ENCODE measurements around the gene CCDC30.

CCDC30 gene

DNA sequence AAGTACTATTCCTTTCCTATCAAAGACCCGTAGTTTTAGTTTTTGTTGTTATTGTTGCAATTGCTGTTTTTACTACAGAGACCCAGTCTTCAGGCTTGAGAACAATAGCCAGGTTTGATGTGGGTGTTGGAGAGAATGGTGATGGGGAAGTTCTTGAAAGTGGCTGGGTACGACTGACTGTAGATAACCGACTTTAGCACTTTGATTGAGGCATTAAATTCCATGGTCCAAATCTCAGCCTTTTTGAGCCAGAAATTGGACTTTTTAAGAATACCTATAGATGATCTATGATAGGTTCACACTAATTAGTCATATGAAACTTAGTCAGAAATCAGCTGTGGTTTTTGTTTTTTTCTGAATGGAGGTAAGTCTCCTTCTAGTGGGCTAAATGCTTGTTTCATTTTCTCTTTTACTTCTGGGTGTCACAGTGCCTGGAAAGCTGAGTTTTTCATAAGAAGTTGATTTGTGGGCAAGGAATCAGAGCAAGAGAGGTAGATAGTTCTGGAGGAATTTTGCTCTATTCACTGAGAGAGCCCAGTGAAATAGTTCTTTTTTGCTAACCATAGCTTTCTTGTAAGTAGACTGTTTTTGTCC lies 197.9 kb downstream of the CCDC30 start:
- peaks cover 14 to 16% of the 10 kb centered on the region in 2 donors for H3K4me1 ChIP-seq (ENCODE audit: control insufficient read depth in 2 of 2, insufficient read depth in 2 of 2, low read length in 2 of 2)
- H3K9ac ChIP-seq (ENCODE audit: low read depth in 1 of 2, low read length in 2 of 2) = no peak overlapping the region
- no peaks in the 10 kb centered on the region for H3K9me3 ChIP-seq (ENCODE audit: control insufficient read depth in 2 of 2, low read length in 2 of 2)
- no peaks in the 10 kb centered on the region for H3K27me3 ChIP-seq (ENCODE audit: control insufficient read depth in 2 of 2, insufficient read depth in 2 of 2, low read length in 2 of 2)
- H3K27ac ChIP-seq (ENCODE audit: low read depth in 2 of 2, low read length in 2 of 2) = no peak overlapping the region
- no peak overlapping the region for H3K4me3 ChIP-seq (ENCODE audit: low read length in 2 of 2)
- H3K36me3 ChIP-seq (ENCODE audit: control insufficient read depth in 2 of 2, insufficient read depth in 2 of 2, low read length in 2 of 2) = peaks cover 29 to 30% of the 10 kb centered on the region in 2 donors

DNA sequence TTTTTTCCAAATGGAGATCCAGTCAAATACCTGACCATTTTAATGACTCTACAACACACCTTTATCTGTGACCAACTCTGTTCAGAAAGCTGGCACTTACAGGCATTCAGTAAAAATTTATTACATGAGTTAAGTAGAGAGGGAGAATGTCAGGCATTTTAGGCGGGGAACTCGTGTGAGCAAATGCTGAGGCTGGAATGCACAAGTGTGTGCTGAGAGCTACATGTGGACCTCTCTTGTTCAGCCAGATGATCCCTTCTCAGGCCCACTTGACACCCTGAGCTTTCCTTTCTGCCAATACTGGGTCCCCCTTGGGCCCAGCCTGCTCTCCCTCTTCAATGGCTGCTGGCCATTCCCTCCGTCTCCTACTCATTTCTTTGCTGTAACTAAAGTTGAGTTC lies 206.8 kb downstream of the CCDC30 start:
- H3K9me3 ChIP-seq (ENCODE audit: control insufficient read depth in 2 of 2, low read length in 2 of 2) = no peaks in the 10 kb centered on the region
- H3K4me1 ChIP-seq (ENCODE audit: control insufficient read depth in 2 of 2, insufficient read depth in 2 of 2, low read length in 2 of 2) = no peaks in the 10 kb centered on the region
- no peaks in the 10 kb centered on the region for H3K27me3 ChIP-seq (ENCODE audit: control insufficient read depth in 2 of 2, insufficient read depth in 2 of 2, low read length in 2 of 2)
- no peak overlapping the region for H3K9ac ChIP-seq (ENCODE audit: low read depth in 1 of 2, low read length in 2 of 2)
- H3K36me3 ChIP-seq (ENCODE audit: control insufficient read depth in 2 of 2, insufficient read depth in 2 of 2, low read length in 2 of 2) = peaks cover 39 to 53% of the 10 kb centered on the region in 2 donors
- H3K27ac ChIP-seq (ENCODE audit: low read depth in 2 of 2, low read length in 2 of 2) = no peak overlapping the region
- no peak overlapping the region for H3K4me3 ChIP-seq (ENCODE audit: low read length in 2 of 2)

DNA sequence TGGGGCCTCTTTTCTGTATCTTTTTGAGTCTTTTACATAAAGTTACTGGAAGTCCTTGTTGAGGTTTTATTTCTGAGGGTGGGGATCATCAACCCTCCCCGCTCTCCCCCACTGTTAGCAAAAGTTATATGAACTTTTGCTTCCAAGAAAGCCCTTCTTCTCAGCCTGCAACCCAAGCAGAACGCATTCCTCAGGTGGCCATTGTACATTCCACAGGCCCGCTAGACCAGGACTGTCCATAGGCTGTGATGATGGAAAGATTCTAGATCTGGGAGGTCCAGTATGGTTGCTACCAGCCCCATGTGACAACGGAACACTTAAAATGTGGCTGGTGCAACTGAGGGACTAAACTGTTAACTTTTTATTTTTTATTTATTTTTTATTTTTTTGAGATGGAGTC lies 207.3 kb downstream of the CCDC30 start:
- Histone ChIP-seq H3K4me3 (ENCODE audit: low read length in 2 of 2) (no peak overlapping the region), H3K27ac (ENCODE audit: low read depth in 2 of 2, low read length in 2 of 2) (no peak overlapping the region), H3K4me1 (ENCODE audit: control insufficient read depth in 2 of 2, insufficient read depth in 2 of 2, low read length in 2 of 2) (no peaks in the 10 kb centered on the region), H3K9ac (ENCODE audit: low read depth in 1 of 2, low read length in 2 of 2) (no peak overlapping the region), H3K27me3 (ENCODE audit: control insufficient read depth in 2 of 2, insufficient read depth in 2 of 2, low read length in 2 of 2) (no peaks in the 10 kb centered on the region), H3K9me3 (ENCODE audit: control insufficient read depth in 2 of 2, low read length in 2 of 2) (no peaks in the 10 kb centered on the region), H3K36me3 (ENCODE audit: control insufficient read depth in 2 of 2, insufficient read depth in 2 of 2, low read length in 2 of 2) (peaks cover 42 to 54% of the 10 kb centered on the region in 2 donors)

DNA sequence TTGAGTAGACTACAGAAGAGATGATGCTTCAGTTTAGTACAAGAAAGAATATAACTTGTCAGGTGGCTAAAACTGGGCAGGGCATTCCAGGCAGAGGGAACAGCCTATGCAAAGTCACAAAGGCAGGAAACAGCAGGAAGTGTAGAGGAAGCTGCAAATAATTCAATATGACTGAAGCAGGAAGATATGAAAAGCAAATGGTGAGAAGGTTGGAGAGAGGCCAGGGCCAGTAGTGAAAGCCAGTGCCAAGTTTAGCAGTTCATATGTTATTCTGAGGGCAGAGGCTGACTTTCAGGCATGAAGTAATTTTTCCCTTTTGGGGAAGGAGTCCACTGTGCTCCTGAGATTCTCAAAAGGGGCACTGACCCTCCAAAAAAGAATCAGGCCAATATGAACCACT lies 211.1 kb downstream of the CCDC30 start:
- Histone ChIP-seq H3K36me3 (ENCODE audit: control insufficient read depth in 2 of 2, insufficient read depth in 2 of 2, low read length in 2 of 2) (peaks cover 23 to 28% of the 10 kb centered on the region in 2 donors), H3K9ac (ENCODE audit: low read depth in 1 of 2, low read length in 2 of 2) (no peak overlapping the region), H3K27me3 (ENCODE audit: control insufficient read depth in 2 of 2, insufficient read depth in 2 of 2, low read length in 2 of 2) (no peaks in the 10 kb centered on the region), H3K4me1 (ENCODE audit: control insufficient read depth in 2 of 2, insufficient read depth in 2 of 2, low read length in 2 of 2) (no peaks in the 10 kb centered on the region), H3K9me3 (ENCODE audit: control insufficient read depth in 2 of 2, low read length in 2 of 2) (no peaks in the 10 kb centered on the region), H3K4me3 (ENCODE audit: low read length in 2 of 2) (no peak overlapping the region), H3K27ac (ENCODE audit: low read depth in 2 of 2, low read length in 2 of 2) (no peak overlapping the region)

DNA sequence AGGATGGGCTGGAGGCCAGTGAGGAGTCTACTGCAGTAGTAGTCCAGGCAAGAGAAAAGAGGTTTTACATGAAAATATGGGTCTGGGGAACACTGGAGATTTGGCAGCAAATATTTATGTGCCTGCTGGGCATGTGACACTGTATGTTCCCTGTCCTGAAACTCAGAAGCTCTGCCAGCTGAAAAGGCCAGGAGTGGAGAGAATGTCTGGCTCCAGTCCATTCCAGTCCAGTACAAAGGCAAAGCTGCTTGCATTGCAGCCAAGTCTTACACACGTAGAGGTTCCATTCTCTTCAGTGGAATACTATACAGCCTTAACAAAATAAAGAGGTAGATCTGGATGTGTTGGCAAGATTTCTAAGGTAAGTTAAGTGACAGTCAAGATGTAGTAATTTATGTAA lies 211.6 kb downstream of the CCDC30 start:
- H3K4me3 ChIP-seq (ENCODE audit: low read length in 2 of 2) = no peak overlapping the region
- H3K36me3 ChIP-seq (ENCODE audit: control insufficient read depth in 2 of 2, insufficient read depth in 2 of 2, low read length in 2 of 2) = peaks cover 21 to 28% of the 10 kb centered on the region in 2 donors
- H3K4me1 ChIP-seq (ENCODE audit: control insufficient read depth in 2 of 2, insufficient read depth in 2 of 2, low read length in 2 of 2) = no peaks in the 10 kb centered on the region
- no peaks in the 10 kb centered on the region for H3K9me3 ChIP-seq (ENCODE audit: control insufficient read depth in 2 of 2, low read length in 2 of 2)
- no peaks in the 10 kb centered on the region for H3K27me3 ChIP-seq (ENCODE audit: control insufficient read depth in 2 of 2, insufficient read depth in 2 of 2, low read length in 2 of 2)
- no peak overlapping the region for H3K9ac ChIP-seq (ENCODE audit: low read depth in 1 of 2, low read length in 2 of 2)
- no peak overlapping the region for H3K27ac ChIP-seq (ENCODE audit: low read depth in 2 of 2, low read length in 2 of 2)

DNA sequence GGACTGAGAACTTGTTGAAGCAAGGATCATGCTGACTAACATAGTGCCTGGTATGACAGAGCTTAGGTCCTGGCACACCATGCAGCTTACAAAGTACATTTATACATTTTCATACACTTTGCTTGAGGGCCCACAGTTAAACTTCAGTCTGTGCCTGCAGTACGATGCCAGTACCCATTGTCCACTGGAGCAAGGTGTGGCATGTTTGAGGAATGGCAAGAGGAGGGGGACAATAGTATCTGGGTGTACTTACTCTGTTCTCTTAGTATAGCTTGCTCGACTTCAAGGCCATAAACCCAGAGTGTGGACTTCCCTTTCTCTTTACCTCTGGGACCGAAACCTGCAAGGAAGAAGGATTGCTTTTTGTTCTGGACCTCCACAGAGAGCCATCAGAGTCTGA lies 212.4 kb downstream of the CCDC30 start:
- H3K4me3 ChIP-seq (ENCODE audit: low read length in 2 of 2) = no peak overlapping the region
- no peak overlapping the region for H3K9ac ChIP-seq (ENCODE audit: low read depth in 1 of 2, low read length in 2 of 2)
- no peak overlapping the region for H3K27ac ChIP-seq (ENCODE audit: low read depth in 2 of 2, low read length in 2 of 2)
- peaks cover 16 to 23% of the 10 kb centered on the region in 2 donors for H3K36me3 ChIP-seq (ENCODE audit: control insufficient read depth in 2 of 2, insufficient read depth in 2 of 2, low read length in 2 of 2)
- no peaks in the 10 kb centered on the region for H3K9me3 ChIP-seq (ENCODE audit: control insufficient read depth in 2 of 2, low read length in 2 of 2)
- H3K4me1 ChIP-seq (ENCODE audit: control insufficient read depth in 2 of 2, insufficient read depth in 2 of 2, low read length in 2 of 2) = no peaks in the 10 kb centered on the region
- H3K27me3 ChIP-seq (ENCODE audit: control insufficient read depth in 2 of 2, insufficient read depth in 2 of 2, low read length in 2 of 2) = no peaks in the 10 kb centered on the region

DNA sequence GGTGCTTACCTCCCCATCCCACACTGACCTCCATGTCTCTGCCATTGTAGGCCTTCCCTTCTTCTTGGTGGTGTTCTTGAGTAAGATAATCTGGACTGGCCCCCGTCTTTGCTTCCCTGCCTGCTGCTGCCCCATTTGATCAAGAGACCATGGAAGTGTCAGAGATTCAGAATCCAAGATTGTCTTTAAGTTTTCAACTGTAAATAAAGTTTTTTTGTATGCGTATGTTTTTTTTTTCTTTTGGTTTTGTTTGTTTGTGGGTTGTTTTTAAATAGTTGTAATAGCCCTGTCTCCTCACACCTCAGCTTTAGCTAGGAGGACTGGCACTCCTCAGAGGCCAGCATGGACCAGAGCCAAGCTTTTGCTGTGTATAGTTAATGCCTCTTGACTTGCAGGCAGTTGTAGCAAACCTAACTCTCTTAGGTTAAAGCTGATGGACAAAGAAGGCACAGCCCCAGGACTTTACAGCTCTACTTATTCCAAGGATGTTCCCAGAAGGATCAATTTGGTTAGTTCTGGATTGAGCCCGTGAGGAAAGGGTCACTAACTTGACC lies 213.5 kb downstream of the CCDC30 start:
- H3K9ac ChIP-seq (ENCODE audit: low read depth in 1 of 2, low read length in 2 of 2) = no peak overlapping the region
- no peaks in the 10 kb centered on the region for H3K27me3 ChIP-seq (ENCODE audit: control insufficient read depth in 2 of 2, insufficient read depth in 2 of 2, low read length in 2 of 2)
- H3K9me3 ChIP-seq (ENCODE audit: control insufficient read depth in 2 of 2, low read length in 2 of 2) = no peaks in the 10 kb centered on the region
- H3K4me1 ChIP-seq (ENCODE audit: control insufficient read depth in 2 of 2, insufficient read depth in 2 of 2, low read length in 2 of 2) = peaks cover 8% of the 10 kb centered on the region in 2 donors
- H3K4me3 ChIP-seq (ENCODE audit: low read length in 2 of 2) = no peak overlapping the region
- no peak overlapping the region for H3K27ac ChIP-seq (ENCODE audit: low read depth in 2 of 2, low read length in 2 of 2)
- peaks cover 16 to 23% of the 10 kb centered on the region in 2 donors for H3K36me3 ChIP-seq (ENCODE audit: control insufficient read depth in 2 of 2, insufficient read depth in 2 of 2, low read length in 2 of 2)

DNA sequence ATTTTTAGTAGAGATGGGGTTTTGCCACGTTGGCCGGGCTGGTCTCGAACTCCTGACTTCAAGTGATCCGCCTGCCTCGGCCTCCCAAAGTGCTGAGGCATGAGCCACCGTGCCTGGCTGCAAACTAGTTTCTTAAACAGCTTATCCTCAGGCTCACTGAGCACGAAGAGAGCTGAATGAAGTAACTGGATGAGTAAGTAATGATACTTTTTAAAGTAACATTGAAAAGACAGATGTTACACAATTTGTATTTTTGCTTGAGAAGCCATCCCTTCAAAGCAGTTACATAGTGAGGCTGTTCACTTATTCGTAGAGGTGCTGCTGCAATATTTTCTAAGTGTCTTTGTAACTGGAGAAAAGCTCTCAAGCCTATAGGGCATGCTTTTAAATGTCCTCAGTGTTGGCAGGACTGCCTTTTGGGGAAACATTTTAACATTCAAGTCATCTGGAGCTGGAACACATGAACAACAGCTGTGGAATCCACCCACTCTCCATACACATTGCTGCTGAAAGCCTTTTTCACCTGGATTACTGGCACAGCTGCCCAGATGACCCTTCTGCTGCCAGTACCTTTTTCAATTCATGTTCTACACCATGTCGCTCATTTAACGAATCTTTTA lies 216.4 kb downstream of the CCDC30 start:
- no peaks in the 10 kb centered on the region for H3K27me3 ChIP-seq (ENCODE audit: control insufficient read depth in 2 of 2, insufficient read depth in 2 of 2, low read length in 2 of 2)
- H3K36me3 ChIP-seq (ENCODE audit: control insufficient read depth in 2 of 2, insufficient read depth in 2 of 2, low read length in 2 of 2) = peaks cover 13 to 19% of the 10 kb centered on the region in 2 donors
- no peaks in the 10 kb centered on the region for H3K9me3 ChIP-seq (ENCODE audit: control insufficient read depth in 2 of 2, low read length in 2 of 2)
- H3K4me3 ChIP-seq (ENCODE audit: low read length in 2 of 2) = no peak overlapping the region
- no peak overlapping the region for H3K27ac ChIP-seq (ENCODE audit: low read depth in 2 of 2, low read length in 2 of 2)
- peaks cover 19 to 21% of the 10 kb centered on the region in 2 donors for H3K4me1 ChIP-seq (ENCODE audit: control insufficient read depth in 2 of 2, insufficient read depth in 2 of 2, low read length in 2 of 2)
- H3K9ac ChIP-seq (ENCODE audit: low read depth in 1 of 2, low read length in 2 of 2) = no peak overlapping the region

DNA sequence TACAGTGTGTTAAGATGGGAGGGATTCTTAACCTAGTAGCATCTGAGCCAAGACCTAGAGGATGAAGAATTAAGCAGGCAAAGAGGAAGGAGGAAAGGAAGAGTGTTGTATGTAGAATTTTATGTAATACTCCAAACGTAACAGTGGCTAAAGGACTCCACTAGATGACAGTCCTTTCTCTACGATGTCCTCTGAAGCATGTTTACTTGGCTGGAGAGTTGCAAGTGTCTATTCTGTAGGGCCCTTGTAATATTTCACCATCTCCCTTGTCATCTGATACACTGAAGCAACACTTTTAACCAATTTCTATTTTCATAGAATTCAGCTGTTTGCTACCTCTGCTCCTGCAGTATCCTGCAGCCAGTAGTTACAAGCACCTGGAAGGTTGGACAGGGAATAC lies 217.0 kb downstream of the CCDC30 start:
- H3K9ac ChIP-seq (ENCODE audit: low read depth in 1 of 2, low read length in 2 of 2) = no peak overlapping the region
- H3K27ac ChIP-seq (ENCODE audit: low read depth in 2 of 2, low read length in 2 of 2) = no peak overlapping the region
- no peaks in the 10 kb centered on the region for H3K27me3 ChIP-seq (ENCODE audit: control insufficient read depth in 2 of 2, insufficient read depth in 2 of 2, low read length in 2 of 2)
- H3K36me3 ChIP-seq (ENCODE audit: control insufficient read depth in 2 of 2, insufficient read depth in 2 of 2, low read length in 2 of 2) = peaks cover 9 to 15% of the 10 kb centered on the region in 2 donors
- H3K4me1 ChIP-seq (ENCODE audit: control insufficient read depth in 2 of 2, insufficient read depth in 2 of 2, low read length in 2 of 2) = peaks cover 25 to 27% of the 10 kb centered on the region in 2 donors
- no peaks in the 10 kb centered on the region for H3K9me3 ChIP-seq (ENCODE audit: control insufficient read depth in 2 of 2, low read length in 2 of 2)
- H3K4me3 ChIP-seq (ENCODE audit: low read length in 2 of 2) = no peak overlapping the region

DNA sequence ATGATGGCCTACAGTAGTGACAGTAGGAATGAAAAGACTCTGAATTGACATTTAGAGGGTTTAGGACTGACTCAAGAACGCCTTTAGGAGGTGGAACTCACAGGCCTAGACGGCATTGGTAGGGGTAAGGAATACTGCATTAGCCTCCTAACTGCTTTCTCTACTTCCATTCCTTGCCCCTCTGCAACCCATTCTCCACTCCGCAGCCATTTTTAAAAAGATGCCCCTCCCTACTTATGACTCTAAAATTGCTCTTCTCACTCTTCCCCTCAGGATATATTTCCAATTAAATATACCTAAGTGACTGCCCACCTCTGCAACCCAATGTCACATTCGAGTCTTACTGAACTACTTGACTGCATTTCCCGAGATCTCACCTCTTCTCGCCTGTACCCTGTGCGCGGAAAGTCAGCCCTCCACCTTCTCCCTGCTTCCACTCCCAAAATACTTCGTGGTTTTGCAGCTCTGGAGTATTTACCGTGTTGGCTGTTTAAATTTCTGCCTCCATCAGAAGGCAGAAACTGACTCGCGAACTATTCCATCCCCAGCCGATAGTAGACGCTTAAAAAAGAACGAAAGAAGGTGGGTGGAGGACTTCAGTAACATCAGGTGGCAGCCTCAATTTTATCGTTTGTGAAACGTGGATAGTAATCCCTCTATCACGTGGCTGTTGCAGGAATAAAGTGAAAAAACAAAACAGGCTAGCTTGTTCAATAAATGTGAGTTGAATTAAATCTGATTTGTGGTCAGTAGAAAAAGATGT lies 218.0 kb downstream of the CCDC30 start:
- H3K36me3 ChIP-seq (ENCODE audit: control insufficient read depth in 2 of 2, insufficient read depth in 2 of 2, low read length in 2 of 2) = peaks cover 0 to 8% of the 10 kb centered on the region in 2 donors
- H3K4me1 ChIP-seq (ENCODE audit: control insufficient read depth in 2 of 2, insufficient read depth in 2 of 2, low read length in 2 of 2) = peaks cover 34 to 36% of the 10 kb centered on the region in 2 donors
- H3K9me3 ChIP-seq (ENCODE audit: control insufficient read depth in 2 of 2, low read length in 2 of 2) = no peaks in the 10 kb centered on the region
- peak overlapping the region; percentile 88 for H3K27ac ChIP-seq (ENCODE audit: low read depth in 2 of 2, low read length in 2 of 2)
- peak overlapping the region; percentile 93 to 94 for H3K4me3 ChIP-seq (ENCODE audit: low read length in 2 of 2)
- peak overlapping the region; percentile 91 for H3K9ac ChIP-seq (ENCODE audit: low read depth in 1 of 2, low read length in 2 of 2)
- no peaks in the 10 kb centered on the region for H3K27me3 ChIP-seq (ENCODE audit: control insufficient read depth in 2 of 2, insufficient read depth in 2 of 2, low read length in 2 of 2)

All from mucosa of rectum (tissue), 2 donors.